ENCODE data around the gene ADSS2. TPM values are rescaled to one million over a fixed set of nuclear protein-coding genes. Genes with fewer than 3 reads are reported as not detected.

The ADSS2 gene
- total RNA-seq, 1 experiment from 2014 or later, result 82.8 TPM

- no peak for TF ChIP-seq USF2 (CRISPR knock-in tag; IDR thresholded peaks at IDR 0.05)
These were observed 67.6 kb downstream of the ADSS2 start (continued) for GRCh38 chr1:244384066-244384465.

- DNase-seq (ENCODE audit: low spot score) (no peak), ATAC-seq (no peak)
- peaks cover 6% of the 10 kb centered on the region; the same call in 1 of the 2 replicates for H3K4me1 Mint-ChIP-seq
- H3K9me3 Mint-ChIP-seq, result no peaks in the 10 kb centered on the region
- no peaks in the 10 kb centered on the region for H3K27me3 Mint-ChIP-seq (ENCODE audit: low read depth)
- H3K27ac Mint-ChIP-seq, result no peak overlapping the region
- ChIA-PET POLR2A (no interaction called here), CTCF (interaction anchor here (1.3 kb wide), 1 partner anchor 84 kb away, joined by 3 read pairs; no protein-coding TSS in a partner anchor)
- TF ChIP-seq ATF3 (CRISPR knock-in tag; conservative IDR thresholded peaks at IDR 0.05) (no peak), RELA (CRISPR knock-in tag; IDR thresholded peaks at IDR 0.05; ENCODE audit: borderline replicate concordance) (no peak), KAT7 (CRISPR knock-in tag; IDR thresholded peaks at IDR 0.05; ENCODE audit: borderline replicate concordance) (no peak), ZNF317 (CRISPR knock-in tag; IDR thresholded peaks at IDR 0.05; ENCODE audit: borderline replicate concordance, low read depth) (no peak), PREB (CRISPR knock-in tag; IDR thresholded peaks at IDR 0.05; ENCODE audit: borderline replicate concordance) (no peak), ZNF396 (CRISPR knock-in tag; IDR thresholded peaks at IDR 0.05; ENCODE audit: borderline replicate concordance) (no peak)
- H3K4me3 Mint-ChIP-seq, result no peak overlapping the region
- no peaks in the 10 kb centered on the region for H3K36me3 Mint-ChIP-seq
These were observed 68.3 kb downstream of the ADSS2 start for GRCh38 chr1:244383278-244383884.

- CTCF ChIA-PET, result no interaction called here
These were observed 69.7 kb downstream of the ADSS2 start for GRCh38 chr1:244381878-244382565.

GRCh38 chr1:244376126-244376525 lies 75.6 kb downstream of the ADSS2 start:
- no peak overlapping the region for H3K27ac Mint-ChIP-seq
- H3K27me3 Mint-ChIP-seq (ENCODE audit: low read depth), result no peaks in the 10 kb centered on the region
- no peak overlapping the region for H3K4me3 Mint-ChIP-seq
- ChIA-PET POLR2A (no interaction called here), CTCF (no interaction called here)
- no peaks in the 10 kb centered on the region for H3K9me3 Mint-ChIP-seq
- peaks cover 15% of the 10 kb centered on the region for H3K4me1 Mint-ChIP-seq
- no peaks in the 10 kb centered on the region for H3K36me3 Mint-ChIP-seq
- DNase-seq (ENCODE audit: low spot score), result no peak
- no peak for ATAC-seq
- TF ChIP-seq ATF1 (CRISPR knock-in tag; IDR thresholded peaks at IDR 0.05) (no peak), IRF1 (CRISPR knock-in tag; IDR thresholded peaks at IDR 0.05) (no peak), ZSCAN18 (CRISPR knock-in tag; IDR thresholded peaks at IDR 0.05) (no peak), JUN (CRISPR knock-in tag; IDR thresholded peaks at IDR 0.05) (no peak), SOX15 (CRISPR knock-in tag; IDR thresholded peaks at IDR 0.05) (no peak), ZNF396 (CRISPR knock-in tag; IDR thresholded peaks at IDR 0.05; ENCODE audit: borderline replicate concordance) (no peak), CREM (CRISPR knock-in tag; IDR thresholded peaks at IDR 0.05) (no peak), ATF6 (CRISPR knock-in tag; IDR thresholded peaks at IDR 0.05) (no peak)

More at GRCh38 chr1:244381878-244382565, 69.7 kb downstream of the ADSS2 start:
- Mint-ChIP-seq H3K9me3 (no peaks in the 10 kb centered on the region), H3K4me1 (peaks cover 6% of the 10 kb centered on the region; the same call in 1 of the 2 replicates), H3K27ac (no peak overlapping the region), H3K27me3 (ENCODE audit: low read depth) (no peaks in the 10 kb centered on the region), H3K4me3 (no peak overlapping the region), H3K36me3 (no peaks in the 10 kb centered on the region)
- no peak for DNase-seq (ENCODE audit: low spot score)
- POLR2A ChIA-PET, result no interaction called here
- TF ChIP-seq ZNF138 (CRISPR knock-in tag; conservative IDR thresholded peaks at IDR 0.05) (no peak), MYBL2 (CRISPR knock-in tag; IDR thresholded peaks at IDR 0.05) (no peak), ZNF671 (CRISPR knock-in tag; IDR thresholded peaks at IDR 0.05) (no peak), NFATC4 (CRISPR knock-in tag; IDR thresholded peaks at IDR 0.05) (no peak), ERG (CRISPR knock-in tag; IDR thresholded peaks at IDR 0.05) (no peak), MXD4 (CRISPR knock-in tag; IDR thresholded peaks at IDR 0.05; ENCODE audit: borderline replicate concordance) (no peak), ZNF416 (CRISPR knock-in tag; IDR thresholded peaks at IDR 0.05) (no peak), CDX4 (CRISPR knock-in tag; IDR thresholded peaks at IDR 0.05; ENCODE audit: borderline replicate concordance) (no peak)
- no peak for ATAC-seq
